GM18511 (cell line): ENCODE measurements around the gene CLDN5.

ENCODE experiments used
- ATAC-seq: cut with Tn5 transposase; IDR thresholded peaks from one replicate; pipeline ENCODE4 v1.9.1; 2021; ENCODE audit warnings: mild to moderate bottlenecking, moderate library complexity; ENCODE audit not compliant: unreplicated experiment

Gene CLDN5

DNA sequence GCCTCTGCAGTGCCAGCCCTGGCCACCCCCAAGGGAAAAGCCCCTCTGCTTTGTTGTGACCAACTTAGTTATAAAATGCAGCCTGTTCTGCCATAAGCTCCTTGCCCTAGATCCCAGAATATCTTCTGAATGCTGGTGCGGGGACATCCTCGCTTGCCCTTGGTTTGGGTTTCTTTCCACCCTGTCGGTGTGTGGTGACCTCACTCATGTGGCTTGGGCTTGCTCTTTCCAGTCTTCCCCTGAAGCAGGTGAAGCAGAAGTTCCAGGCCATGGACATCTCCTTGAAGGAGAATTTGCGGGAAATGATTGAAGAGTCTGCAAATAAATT is 16.7 kb downstream of the CLDN5 start:
- no peak for ATAC-seq

DNA sequence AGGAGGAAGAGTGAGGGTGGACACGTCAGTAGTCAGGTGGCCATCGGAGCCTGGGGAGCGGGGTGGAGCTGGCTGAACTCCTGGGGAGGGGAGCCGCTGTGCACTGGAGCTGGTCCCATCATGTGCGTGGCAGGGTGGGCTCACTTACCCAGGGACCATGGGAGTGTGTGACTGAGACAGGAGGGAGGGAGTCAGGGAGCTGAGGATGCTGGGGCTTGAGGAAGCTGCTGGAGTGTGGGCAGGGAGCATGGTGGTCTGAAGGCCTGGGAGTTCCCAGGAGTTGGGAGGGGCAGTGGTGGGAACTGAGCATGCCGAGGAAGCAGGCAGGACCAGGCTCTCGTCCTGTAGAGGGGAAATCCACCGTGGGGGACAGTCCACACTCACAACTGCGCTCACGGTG is 18.0 kb downstream of the CLDN5 start:
- ATAC-seq: no peak

DNA sequence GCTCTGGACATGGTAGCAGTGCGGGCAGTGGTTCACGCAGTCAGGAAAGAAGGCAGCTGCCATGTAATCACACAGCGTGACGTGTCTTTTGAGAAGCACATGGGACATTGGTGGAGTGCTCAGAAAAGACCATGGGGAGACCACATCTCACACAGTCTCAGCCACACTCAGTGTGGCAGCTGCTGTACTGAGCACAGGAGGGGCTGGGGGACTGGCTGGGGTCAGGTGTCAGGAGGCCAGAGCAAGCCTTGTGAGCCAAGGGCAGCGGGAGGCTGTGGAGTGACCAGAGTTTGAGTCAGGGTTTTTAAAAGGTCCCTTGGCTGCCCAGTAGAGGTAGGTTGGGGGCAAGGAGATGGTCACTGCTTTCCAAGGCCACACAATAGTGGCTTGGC is 18.5 kb downstream of the CLDN5 start:
- ATAC-seq: no peak

DNA sequence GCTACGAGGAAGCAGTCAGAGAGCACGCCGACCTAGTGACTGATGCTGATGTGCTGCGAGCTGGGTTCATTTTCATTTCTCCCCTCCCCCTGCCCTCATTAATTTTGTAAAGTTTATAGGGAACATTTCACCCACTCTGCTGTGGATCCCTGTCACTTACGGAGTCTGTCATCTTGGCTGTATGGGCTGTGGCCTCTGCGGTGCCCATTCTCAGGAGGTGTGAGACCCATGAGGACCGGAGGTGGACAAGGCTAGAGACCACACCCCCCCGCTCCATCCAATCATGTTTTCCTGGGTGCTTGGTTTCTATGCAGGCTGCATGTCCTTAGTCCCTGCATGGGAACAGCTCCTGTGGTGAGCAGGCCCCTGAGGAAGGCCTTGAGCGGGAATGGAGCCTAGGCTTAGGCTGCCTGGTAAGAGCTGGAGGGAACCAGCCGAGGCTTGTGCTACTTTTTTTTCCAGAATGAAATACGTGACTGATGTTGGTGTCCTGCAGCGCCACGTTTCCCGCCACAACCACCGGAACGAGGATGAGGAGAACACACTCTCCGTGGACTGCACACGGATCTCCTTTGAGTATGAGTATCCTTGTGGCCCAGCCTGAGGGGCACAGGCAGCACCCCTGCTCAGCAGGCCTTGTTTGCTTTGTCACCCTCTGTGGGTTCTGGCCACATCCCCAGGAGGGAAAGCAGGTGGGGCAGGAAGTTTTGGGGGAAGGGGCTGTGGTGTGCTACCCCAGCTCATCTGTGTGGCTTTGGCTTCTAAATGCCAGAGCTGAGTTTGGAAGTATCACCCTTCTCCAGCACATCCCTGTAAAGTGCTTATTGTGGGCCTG is 19.1 kb downstream of the CLDN5 start:
- no peak for ATAC-seq

DNA sequence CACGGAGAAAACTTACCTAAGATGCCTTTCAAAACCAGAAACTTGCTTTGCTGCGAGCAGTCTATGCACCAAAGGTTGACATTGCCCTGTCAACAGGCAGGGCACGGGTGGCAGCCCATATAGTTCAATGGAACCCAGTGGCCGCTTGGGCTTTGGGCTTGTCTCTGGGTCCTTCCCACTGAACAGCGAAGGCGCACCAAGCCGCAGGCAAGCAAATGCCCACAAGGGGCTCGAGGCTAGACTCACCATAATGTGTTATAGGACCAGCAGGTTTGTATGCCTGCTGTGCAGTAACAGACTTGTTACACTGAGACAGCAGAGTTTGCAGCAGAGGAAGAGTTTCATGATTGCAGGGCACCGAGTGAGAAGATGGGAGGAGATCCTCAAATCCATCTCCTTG is 20.3 kb downstream of the CLDN5 start:
- no peak for ATAC-seq

DNA sequence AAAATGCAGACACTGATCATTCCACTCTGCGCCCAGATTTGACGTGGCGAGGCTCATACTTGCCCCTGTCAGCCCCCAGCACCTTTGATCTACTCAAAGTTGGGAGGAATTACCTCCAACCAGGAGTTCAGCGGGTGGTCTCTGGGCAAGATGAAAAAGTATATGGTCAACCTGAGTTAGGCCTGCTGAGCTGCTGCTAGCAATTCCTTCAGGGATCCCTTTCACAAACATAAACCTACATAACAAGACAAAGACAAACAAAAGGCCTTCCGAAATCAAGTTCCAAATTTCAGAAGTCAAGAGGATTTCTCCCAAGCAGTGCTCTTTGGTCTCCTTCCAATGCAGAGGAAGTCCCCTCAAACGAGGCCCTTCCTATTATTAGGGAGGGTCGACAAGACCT is 20.8 kb downstream of the CLDN5 start:
- ATAC-seq: no peak

DNA sequence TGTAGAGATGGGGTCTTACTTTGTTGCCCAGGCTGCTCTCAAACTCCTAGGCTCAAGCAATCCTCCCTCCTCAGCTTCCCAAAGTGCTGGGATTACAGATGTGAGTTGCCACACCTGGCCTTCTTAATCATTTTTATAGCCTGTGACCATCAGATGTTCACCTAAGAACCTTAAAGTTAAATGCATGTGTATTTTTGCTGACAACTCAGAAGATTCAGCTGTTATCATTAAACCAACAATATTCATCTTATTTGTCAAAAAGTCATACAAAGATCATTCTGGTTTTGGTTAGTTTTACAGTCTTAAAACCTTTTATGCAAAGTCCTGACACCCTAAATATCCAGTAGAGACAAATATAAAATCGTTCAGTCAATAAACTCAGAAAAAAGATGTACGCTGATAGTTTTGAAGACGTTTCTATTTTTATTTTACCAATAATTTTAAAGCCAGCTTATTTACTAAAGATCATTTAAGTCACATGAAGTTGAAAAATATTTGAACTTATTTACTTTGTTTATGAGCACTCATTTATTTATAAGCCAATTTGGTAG is 22.2 kb downstream of the CLDN5 start:
- ATAC-seq: no peak

DNA sequence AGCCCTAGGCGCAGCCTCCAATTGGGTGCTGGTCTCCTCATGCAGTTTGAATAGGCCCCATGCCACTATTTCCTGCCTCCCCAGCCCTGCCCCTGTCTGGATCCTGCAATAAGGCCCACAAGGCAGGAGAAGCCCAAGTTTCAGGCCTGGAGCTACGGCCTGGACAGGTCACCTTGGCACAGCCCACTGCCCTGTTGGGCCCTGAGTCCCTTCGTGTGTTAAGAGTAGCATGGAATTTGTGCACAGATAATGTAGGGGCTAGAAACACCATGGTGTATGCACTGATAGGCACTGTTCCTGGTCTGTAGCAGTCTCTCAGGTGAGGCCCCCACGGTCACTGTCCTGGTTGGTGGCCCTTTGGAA is 24.3 kb downstream of the CLDN5 start:
- no peak for ATAC-seq

DNA sequence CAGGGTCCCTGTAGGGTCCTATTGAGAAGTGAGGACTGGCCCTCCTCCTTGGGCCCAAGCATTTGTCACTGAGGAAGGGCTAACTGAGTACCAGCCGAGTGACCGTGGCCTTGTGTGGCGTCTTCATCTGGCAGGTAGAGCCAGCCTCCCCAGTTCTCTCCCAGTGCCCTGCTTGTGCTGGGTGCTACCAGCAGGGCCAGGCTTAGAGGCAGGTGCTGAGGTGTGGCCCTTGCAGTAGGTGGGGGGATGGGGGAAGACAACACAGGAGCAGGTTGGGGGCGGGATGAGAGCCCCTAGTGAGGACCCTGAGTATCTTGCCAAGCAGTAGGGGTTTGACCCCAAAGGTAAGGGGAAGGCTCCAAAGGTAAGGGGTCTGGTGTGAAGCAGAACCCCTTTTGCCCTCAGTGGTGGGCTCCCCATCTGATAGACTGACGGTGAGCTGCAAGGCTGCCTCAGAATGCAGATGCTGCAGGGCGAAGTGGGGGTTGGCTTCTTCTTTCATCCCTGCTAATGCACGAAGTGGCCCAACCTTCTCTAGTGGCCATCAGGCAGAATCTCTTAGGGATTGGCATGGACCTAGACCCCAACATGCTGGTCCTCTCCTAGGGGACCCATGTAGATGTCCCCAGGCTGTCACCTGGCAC is 24.9 kb downstream of the CLDN5 start:
- no peak for ATAC-seq

DNA sequence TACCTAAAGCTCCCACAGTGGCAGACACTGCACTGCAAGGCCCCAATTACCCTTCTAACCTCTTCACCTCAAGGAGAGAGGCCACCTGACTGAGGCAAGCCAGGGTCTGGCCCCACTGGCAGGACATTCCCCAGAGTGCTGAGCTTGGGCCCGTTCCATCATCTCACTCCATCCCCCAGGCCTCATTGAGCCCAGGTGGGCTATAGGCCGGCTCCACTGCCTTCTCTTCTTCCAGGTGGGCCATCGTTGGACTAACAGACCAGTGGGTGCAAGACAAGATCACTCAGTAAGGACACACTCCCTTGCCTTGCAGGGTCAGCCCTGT is 25.4 kb downstream of the CLDN5 start:
- ATAC-seq: no peak

DNA sequence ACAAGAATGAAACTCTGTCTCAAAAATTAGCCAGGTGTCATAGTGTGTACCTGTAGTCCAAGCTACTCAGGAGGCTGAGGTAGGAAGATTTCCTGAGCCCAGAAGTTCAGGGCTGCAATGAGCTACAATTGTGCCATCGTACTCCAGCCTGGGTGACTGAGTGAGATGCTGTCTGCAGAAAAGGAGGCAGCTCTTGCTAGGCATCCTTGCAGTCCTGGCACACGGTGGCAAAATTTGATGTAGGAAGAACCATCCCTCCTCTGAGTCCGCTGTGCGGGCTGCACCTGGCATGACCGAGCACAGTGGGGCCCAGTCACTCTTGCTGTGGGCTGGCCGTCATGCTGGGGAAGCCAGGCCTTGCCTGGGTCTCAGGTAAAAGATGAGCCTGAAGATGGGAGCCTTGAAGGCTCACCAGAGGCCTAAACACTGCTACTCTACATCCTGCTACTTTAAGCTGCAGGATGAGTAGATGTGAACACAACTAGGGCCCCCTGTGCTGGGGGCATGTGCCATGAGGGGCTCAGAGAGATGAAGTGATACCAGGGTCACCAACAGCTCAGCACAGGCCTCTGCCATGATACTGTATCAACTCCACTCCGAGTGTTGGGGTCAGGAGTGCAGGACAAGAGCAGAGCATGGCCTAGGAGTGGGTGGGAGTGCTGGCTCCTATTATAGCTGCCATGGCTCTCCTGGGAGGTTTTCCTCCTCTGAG is 25.9 kb downstream of the CLDN5 start:
- ATAC-seq: no peak

DNA sequence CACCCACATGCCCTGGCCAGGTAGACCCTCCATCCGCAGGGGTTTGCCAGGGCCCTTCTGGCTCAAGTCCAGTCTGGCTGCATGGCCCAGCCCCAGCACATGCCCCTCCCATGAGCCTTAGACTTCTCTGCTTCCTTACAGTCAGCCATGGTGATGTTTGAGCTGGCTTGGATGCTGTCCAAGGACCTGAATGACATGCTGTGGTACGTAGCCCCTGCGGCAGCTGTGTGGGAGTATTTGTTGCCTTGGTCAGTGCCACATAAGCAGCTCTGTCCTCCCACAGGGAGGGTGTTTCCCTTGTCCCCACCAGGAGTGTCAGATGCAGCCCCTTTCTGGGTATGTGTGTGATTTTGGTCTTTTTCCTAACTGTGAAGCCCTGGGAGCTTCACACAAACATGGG is 27.0 kb downstream of the CLDN5 start:
- no peak for ATAC-seq

DNA sequence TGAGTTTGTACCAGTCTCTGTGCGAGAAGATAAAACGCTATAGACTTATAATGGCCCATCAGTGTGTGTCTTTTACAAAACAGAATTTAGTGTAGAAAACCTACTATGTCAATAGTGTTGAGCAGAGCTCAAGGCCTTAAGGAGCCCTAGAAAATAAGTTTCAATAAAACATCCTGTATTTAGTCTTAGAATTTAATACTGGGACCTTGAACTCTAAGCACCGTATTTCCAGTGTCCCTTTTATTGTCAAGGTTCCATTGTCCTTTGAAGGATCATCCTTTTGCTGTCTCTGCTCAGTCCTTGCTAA is 27.9 kb downstream of the CLDN5 start:
- no peak for ATAC-seq

DNA sequence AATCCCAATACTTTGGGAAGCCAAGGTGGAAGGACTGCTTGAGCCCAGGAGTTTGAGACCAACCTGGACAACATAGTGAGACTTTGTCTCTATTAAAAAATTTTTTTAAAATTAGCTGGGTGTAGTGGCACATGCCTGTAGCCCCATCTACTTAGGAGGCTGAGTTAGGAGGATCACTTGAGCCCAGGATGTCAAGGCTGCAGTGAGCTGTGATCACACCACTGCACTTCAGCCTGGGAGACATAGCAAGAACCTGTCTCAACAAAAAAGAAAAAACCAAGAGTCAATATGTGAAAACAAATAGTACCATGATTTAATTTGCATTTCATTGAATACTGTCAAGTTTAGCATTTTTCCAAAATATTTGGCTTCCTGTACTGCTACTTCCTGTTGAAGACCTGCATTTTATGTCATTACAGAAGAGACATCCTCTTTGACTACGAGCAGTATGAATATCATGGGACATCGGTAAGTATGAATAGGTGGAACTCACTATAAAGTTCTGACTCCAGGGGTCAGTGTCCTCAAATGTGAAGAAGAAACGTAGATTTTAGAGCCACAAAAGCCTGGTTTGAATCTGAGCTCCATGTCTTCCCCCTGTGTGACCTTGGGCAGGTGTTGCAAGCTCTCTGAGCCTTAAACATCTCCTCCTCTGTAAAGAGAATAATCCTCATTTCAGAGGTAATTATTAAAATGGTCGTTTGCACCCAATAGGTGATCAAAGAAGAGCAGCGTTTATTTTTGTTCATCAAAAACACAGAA is 28.5 kb downstream of the CLDN5 start:
- ATAC-seq: no peak

DNA sequence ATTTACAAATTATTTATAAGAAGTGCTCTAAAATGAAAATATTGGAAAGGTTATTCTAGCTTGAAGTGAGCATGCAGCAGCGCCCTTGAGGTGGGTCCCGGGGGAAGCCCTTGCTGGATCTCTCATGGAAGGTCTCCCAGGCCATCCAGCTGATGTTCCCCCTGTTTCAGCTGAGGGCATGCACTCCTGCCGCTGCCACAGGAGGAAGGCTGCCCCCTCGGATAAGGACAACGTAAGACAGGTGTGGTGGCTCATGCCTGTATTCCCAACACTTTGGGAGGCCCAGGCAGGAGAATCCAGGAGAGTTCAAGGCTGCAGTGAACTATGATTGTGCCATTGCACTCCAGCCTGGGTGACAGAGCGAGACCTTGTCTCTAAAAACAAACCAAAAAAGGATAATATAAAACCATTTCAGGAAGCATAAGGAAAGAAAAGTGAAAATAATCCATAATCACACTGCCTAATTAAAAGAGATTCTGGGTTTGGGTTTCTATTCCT is 29.5 kb downstream of the CLDN5 start:
- no peak for ATAC-seq

DNA sequence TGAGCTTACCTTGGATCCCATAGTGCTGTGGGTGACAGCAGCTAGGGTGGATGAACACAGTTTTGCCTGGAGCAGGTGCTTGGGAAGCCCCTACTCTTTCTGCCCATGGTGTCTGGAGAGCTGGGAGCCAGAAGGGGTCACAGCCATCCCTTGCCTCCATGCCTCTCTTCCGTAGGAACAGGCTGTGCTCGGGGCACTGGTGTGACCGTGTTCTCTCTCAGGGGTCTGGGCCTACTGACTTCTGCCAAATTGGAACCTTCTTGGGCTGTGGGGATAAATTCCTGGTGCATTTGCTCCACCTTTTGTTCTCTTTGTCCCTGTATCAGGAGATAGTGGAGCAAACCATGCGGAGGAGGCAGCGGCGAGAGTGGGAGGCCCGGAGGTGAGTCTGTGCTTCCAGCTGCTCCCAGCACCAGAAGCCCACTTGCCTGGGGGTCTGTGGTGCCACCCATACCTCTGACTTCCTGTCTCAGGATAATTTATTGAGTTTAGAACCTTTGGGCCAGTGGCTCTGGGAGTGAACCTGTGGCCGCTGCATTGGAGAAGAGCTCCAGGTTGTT is 30.1 kb downstream of the CLDN5 start:
- no peak for ATAC-seq

DNA sequence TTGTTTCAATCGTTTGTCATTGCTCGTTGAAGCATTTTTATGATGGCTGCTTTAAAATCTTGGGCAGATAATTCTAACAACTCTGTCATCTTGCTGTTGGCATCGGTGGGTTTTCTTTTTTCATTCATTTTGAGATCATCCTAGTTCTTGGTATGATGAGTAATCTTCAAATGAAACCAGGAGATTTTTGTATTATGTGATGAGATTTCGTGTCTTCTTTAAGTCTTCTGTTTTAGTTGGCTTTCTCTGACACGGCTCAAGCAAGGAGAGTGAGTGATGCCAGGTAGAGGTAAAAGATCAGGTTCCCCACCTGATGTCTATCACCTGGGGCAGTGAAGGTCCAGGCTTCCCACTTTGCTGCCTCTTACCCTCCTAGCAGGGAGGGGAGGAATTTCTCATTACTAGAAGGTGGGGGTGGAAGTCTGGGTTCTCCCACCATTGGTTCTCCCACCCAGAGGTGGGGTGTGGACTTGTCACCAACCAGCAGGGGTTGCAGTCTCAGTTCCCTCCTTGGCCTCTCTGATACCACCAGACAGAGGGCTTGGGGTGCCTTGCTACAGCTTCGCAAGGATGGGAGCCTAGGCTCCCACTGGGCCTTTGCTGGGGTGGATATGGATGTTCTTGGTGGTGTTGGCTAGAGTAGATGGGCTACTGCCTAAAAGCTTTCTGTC is 31.6 kb downstream of the CLDN5 start:
- no peak for ATAC-seq

DNA sequence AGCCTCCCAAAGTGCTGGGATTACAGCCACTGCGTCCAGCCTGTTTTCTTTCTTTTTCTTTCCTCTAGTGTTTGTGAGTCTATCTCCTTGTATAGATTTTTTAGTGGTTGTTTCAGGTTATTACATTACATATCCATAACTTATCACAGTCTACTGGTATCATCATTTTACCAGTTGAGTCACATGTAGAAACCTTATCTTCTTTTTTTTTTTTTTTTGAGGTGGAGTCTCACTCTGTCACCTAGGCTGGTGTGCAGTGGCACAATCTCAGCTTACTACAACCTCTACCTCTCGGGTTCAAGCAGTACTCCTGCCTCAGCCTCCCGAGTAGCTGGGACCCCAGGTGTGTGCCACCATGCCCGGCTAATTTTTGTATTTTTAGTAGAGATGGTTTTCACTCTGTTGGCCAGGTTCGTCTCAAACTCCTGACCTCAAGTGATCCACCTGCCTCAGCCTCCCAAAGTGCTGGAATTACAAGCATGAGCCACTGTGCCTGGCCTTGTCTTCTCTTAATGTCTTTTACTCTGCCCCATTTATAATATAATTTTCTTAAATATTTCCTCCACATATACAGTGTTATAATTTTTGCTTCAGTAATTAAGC is 33.5 kb downstream of the CLDN5 start:
- ATAC-seq: no peak

DNA sequence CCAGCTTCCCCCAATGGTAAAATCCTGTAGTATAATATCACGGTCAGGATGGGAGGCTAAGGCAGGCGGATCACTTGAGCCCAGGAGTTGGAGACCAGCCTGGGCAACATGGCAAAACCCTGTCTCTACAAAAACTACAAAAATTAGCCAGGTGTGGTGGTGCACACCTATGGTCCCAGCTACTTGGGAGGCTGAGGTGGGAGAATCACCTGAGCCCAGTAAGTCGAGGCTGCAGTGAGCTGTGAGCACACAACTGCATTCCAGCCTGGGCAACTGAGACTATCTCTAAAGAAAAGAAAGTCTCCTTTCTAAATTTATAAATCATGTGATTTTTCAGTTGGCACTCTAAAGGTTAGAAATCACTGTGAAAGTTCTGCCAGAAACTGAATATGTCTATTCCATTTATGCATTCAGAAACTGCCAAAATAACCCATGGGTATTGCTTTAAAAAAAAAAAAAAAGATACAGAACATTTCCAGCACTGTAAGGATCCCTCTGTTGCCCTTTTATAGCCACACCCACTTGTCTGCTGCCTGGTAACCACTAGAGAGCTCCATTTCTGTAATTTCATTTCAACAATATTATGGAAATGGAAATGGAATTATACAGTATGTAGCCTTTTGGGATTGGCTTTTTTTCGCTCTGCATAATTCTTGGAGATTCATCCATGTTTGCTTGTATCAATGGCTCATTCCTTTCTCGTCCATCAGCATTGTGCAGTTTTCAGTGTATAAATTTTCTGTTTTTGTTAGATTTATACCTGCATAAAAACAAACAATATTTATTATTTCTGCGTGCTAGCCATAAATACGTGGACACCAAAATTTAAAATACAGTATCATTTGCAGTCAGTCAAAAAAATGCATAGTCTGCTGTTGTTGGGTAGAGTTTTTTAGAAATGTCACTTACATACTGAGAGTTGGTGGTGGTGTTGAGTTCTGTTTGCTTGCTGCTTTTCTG is 35.0 kb downstream of the CLDN5 start:
- no peak for ATAC-seq
